ENCODE measurements around the gene ELP4.

GRCh38 chr11:31582697-31583096 is 73.1 kb downstream of the ELP4 start:
- TF ChIP-seq, protein P1, sequence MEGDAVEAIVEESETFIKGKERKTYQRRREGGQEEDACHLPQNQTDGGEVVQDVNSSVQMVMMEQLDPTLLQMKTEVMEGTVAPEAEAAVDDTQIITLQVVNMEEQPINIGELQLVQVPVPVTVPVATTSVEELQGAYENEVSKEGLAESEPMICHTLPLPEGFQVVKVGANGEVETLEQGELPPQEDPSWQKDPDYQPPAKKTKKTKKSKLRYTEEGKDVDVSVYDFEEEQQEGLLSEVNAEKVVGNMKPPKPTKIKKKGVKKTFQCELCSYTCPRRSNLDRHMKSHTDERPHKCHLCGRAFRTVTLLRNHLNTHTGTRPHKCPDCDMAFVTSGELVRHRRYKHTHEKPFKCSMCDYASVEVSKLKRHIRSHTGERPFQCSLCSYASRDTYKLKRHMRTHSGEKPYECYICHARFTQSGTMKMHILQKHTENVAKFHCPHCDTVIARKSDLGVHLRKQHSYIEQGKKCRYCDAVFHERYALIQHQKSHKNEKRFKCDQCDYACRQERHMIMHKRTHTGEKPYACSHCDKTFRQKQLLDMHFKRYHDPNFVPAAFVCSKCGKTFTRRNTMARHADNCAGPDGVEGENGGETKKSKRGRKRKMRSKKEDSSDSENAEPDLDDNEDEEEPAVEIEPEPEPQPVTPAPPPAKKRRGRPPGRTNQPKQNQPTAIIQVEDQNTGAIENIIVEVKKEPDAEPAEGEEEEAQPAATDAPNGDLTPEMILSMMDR (conservative IDR thresholded peaks at IDR 0.05 in 1 of 2, IDR thresholded peaks at IDR 0.05 in 1 of 2; ENCODE audit: extremely low read depth in 1 of 2, insufficient read depth in 1 of 2, low read depth in 1 of 2, low read length in 2 of 2): no peak
- no peak for TF ChIP-seq EZH2 (IDR thresholded peaks at IDR 0.05; ENCODE audit: borderline replicate concordance, low read length)

All from mammary epithelial cell (primary cell).